Measurements from ENCODE around the gene GTPBP1. TPM values are rescaled to one million over a fixed set of nuclear protein-coding genes. Genes with fewer than 3 reads are reported as not detected.

The GTPBP1 gene
- total RNA-seq, 3 donors from 2014 or later (not counting 1 experiment from before 2014, with no cell fraction given): 236 to 259 (median 249) TPM

DNA sequence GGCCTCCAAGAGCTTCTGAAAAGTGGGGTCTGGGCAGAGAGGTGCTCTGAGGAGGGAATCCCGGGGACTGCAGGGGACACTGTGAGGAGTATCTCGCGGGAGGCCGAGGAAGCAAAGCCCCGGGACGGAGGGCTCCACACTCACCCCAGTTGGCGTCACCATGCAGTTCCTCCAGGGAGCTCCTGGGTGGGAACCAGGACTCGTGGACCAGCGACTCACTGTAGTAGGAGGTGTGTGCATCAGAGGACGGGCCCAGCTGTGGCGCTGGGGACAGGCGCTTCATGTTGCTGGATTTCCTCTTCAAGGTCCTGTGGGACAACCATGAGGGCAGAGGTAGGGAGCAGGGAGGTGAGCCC lies 45.3 kb downstream of the GTPBP1 start:
- ATAC-seq (no peak), DNase-seq (no peak)
- WGBS (ENCODE audit: insufficient coverage): 42% methylated on average over 12 of the region's 12 CpGs

DNA sequence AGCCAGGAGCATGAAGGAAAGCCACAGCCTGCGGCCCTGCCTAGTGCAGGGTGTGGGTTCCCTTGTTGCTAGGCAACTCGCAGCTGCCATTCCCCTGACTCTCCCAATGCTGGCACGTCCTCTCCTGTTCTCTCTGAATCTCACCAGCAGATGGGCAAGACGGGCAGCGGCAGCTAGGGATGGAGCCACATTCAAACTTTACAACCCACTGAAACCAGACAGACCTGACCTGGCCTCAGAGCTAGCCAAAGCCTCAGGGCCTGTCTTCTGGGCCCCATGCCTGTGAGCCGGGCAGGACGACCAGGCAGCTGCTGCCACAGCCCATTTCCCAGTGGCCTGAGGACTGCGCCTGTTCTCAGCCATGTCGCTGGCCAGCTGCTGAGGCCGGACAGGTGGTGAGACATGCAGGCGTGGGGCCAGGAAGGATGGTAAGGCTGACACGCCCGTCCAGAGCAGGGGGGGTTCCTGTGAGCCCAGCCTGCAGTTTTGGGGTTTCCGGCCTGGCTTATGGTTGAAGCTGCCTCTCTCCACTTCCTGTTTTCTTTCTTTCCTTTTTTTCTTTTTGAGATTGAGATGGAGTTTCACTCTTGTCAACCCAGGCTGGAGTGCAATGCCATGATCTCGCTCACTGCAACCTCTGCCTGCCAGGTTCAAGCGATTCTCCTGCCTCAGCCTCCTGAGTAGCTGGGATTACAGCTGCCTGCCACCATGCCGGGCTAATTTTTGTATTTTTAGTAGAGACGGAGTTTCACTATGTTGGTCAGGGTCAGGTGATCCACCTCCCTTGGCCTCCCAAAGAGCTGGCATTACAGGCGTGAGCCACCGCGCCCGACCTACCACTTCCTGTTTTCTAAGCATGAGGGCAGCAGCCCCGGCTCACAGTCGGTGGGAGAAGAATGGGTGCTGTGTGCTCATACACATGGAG lies 45.9 kb downstream of the GTPBP1 start:
- Histone ChIP-seq H3K4me3 (ENCODE audit: low read length) (peak overlapping the region; percentile 39), H3K4me1 (ENCODE audit: control insufficient read depth, insufficient read depth, low read length) (peaks cover 64% of the 10 kb centered on the region), H3K36me3 (ENCODE audit: control insufficient read depth, insufficient read depth, low read length) (peaks cover 64% of the 10 kb centered on the region), H3K27me3 (ENCODE audit: control insufficient read depth, insufficient read depth, low read length) (no peaks in the 10 kb centered on the region), H3K27ac (ENCODE audit: low read length) (peak overlapping the region; percentile 86), H3K9me3 (ENCODE audit: control insufficient read depth, insufficient read depth, low read length) (no peaks in the 10 kb centered on the region)
- intact Hi-C loops (cut with micrococcal nuclease): loop anchor here (10.0 kb wide), 1 partner anchor 247 kb away; the partner anchor contains the start of gene DDX17
- ATAC-seq: peak; percentile 36 to 62 (median 53)
- WGBS (ENCODE audit: insufficient coverage): 0% methylated on average over 24 of the region's 24 CpGs
- DNase-seq: peak; percentile 71 to 89
- no peaks in the 10 kb centered on the region for H3K27me3 Mint-ChIP-seq (ENCODE audit: low read depth in 2 of 2)
- peaks cover 7% of the 10 kb centered on the region for H3K36me3 Mint-ChIP-seq
- peak overlapping the region; percentile 88 to 98 for H3K27ac Mint-ChIP-seq
- TF ChIP-seq, protein P1, sequence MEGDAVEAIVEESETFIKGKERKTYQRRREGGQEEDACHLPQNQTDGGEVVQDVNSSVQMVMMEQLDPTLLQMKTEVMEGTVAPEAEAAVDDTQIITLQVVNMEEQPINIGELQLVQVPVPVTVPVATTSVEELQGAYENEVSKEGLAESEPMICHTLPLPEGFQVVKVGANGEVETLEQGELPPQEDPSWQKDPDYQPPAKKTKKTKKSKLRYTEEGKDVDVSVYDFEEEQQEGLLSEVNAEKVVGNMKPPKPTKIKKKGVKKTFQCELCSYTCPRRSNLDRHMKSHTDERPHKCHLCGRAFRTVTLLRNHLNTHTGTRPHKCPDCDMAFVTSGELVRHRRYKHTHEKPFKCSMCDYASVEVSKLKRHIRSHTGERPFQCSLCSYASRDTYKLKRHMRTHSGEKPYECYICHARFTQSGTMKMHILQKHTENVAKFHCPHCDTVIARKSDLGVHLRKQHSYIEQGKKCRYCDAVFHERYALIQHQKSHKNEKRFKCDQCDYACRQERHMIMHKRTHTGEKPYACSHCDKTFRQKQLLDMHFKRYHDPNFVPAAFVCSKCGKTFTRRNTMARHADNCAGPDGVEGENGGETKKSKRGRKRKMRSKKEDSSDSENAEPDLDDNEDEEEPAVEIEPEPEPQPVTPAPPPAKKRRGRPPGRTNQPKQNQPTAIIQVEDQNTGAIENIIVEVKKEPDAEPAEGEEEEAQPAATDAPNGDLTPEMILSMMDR (IDR thresholded peaks at IDR 0.05): no peak
- H3K9me3 Mint-ChIP-seq: no peaks in the 10 kb centered on the region
- peak overlapping the region; percentile 99 for H3K4me3 Mint-ChIP-seq
- peaks cover 47 to 69% of the 10 kb centered on the region in 2 donors for H3K4me1 Mint-ChIP-seq

More for the DNA sequence above, 45.3 kb downstream of the GTPBP1 start:
- Histone ChIP-seq H3K36me3 (ENCODE audit: control insufficient read depth, insufficient read depth, low read length) (peaks cover 69% of the 10 kb centered on the region), H3K27ac (ENCODE audit: low read length) (peak overlapping the region; percentile 86), H3K4me1 (ENCODE audit: control insufficient read depth, insufficient read depth, low read length) (peaks cover 60% of the 10 kb centered on the region), H3K27me3 (ENCODE audit: control insufficient read depth, insufficient read depth, low read length) (no peaks in the 10 kb centered on the region), H3K4me3 (ENCODE audit: low read length) (peak overlapping the region; percentile 39), H3K9me3 (ENCODE audit: control insufficient read depth, insufficient read depth, low read length) (no peaks in the 10 kb centered on the region)
- Mint-ChIP-seq H3K27me3 (ENCODE audit: low read depth in 2 of 2) (no peaks in the 10 kb centered on the region), H3K4me1 (peaks cover 44 to 63% of the 10 kb centered on the region in 2 donors), H3K4me3 (peak overlapping the region; percentile 99), H3K9me3 (no peaks in the 10 kb centered on the region), H3K36me3 (peaks cover 7% of the 10 kb centered on the region), H3K27ac (peak overlapping the region; percentile 88 to 98)
- intact Hi-C loops (cut with micrococcal nuclease): loop anchor here (10.0 kb wide), 1 partner anchor 246 kb away; the partner anchor contains the start of gene DDX17
- TF ChIP-seq, protein P1 (IDR thresholded peaks at IDR 0.05): no peak

DNA sequence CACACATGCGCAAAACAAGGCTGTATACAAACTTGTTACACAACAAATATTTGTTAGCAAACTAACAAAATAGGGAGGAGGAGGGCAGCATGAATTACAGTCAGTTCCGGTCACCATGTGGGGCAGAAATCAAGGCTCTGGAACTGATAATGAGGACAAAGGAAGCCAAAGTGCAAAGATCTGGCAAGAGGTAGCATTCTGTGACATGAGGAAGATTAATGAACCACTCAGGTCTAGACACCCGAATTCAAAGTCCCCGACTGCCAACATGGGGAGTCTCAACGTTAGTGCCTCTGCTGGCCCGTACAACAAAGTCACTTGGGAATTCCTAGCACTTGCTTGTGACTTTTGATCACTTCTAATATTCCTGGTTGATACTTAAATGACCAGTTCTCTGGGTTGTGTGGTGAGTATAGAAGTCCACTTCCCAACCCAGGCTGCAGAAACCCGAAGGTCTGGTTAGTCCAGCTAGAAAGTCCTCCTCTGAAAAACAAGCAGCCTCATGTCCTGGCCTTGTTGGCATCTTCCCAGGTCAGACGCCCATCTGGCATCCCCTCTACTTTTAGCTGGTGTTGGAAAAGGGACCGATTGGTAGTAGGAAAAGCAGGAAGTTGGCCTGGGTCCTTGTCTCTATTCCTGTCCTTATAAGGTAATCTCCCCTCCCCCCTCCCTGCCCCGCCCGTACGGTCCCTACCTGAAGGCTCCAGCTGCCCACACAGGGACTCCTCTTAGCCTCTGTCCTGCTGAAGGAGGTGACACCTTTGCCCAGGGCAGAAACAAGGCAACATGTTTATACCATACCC lies 48.4 kb downstream of the GTPBP1 start:
- no peaks in the 10 kb centered on the region for H3K9me3 Mint-ChIP-seq
- H3K27ac Mint-ChIP-seq: peak overlapping the region; percentile 88 to 98
- peaks cover 7% of the 10 kb centered on the region for H3K36me3 Mint-ChIP-seq
- H3K27me3 Mint-ChIP-seq (ENCODE audit: low read depth in 2 of 2): no peaks in the 10 kb centered on the region
- H3K27me3 ChIP-seq (ENCODE audit: control insufficient read depth, insufficient read depth, low read length): no peaks in the 10 kb centered on the region
- WGBS (ENCODE audit: insufficient coverage): 7% methylated on average over 11 of the region's 12 CpGs
- TF ChIP-seq, protein P1 (IDR thresholded peaks at IDR 0.05): no peak
- peak overlapping the region; percentile 93 for H3K4me3 ChIP-seq (ENCODE audit: low read length)
- H3K4me1 Mint-ChIP-seq: peaks cover 65 to 86% of the 10 kb centered on the region in 2 donors
- no peaks in the 10 kb centered on the region for H3K9me3 ChIP-seq (ENCODE audit: control insufficient read depth, insufficient read depth, low read length)
- H3K4me1 ChIP-seq (ENCODE audit: control insufficient read depth, insufficient read depth, low read length): peaks cover 82% of the 10 kb centered on the region
- ATAC-seq: no peak
- intact Hi-C loops (cut with micrococcal nuclease): loop anchor here (10.0 kb wide), 1 partner anchor 249 kb away; the partner anchor contains the start of gene DDX17
- peak overlapping the region; percentile 99 for H3K4me3 Mint-ChIP-seq
- H3K36me3 ChIP-seq (ENCODE audit: control insufficient read depth, insufficient read depth, low read length): peaks cover 44% of the 10 kb centered on the region
- DNase-seq: peak in 1 of 2 donors; percentile 65
- H3K27ac ChIP-seq (ENCODE audit: low read length): peak overlapping the region; percentile 86
